ENCODE data around the gene H2BK1. TPM values are rescaled to one million over a fixed set of nuclear protein-coding genes. Genes with fewer than 3 reads are reported as not detected.

H2BK1 gene
- total RNA-seq, 4 donors from 2014 or later, result 4.4 TPM; not detected in 3

- intact Hi-C loops (cut with DNase I; ENCODE audit: low total_unique reads), result no loop called here
- H3K4me1 ChIP-seq, result peaks cover 5 to 14% of the 10 kb centered on the region in 2 donors
Measured at GRCh38 chr7:151231080-151231479, 20.8 kb upstream of the H2BK1 start.

GRCh38 chr7:151229249-151229648 lies 19.0 kb upstream of the H2BK1 start:
- Histone ChIP-seq H3K27me3 (no peaks in the 10 kb centered on the region), H3K9me3 (no peaks in the 10 kb centered on the region), H3K4me3 (no peak overlapping the region), H3K27ac (no peak overlapping the region), H3K36me3 (no peaks in the 10 kb centered on the region), H3K4me1 (peaks cover 17 to 24% of the 10 kb centered on the region in 2 donors)
- TF ChIP-seq CTCF (IDR thresholded peaks at IDR 0.05), result no peak
- TF ChIP-seq POLR2A (IDR thresholded peaks at IDR 0.05), result no peak
- no peak for DNase-seq
- intact Hi-C loops (cut with DNase I; ENCODE audit: low total_unique reads), result loop anchor here (10.0 kb wide), 1 partner anchor 1354 kb away; the partner anchor contains the start of gene ATP6V0E2

More at GRCh38 chr7:151231080-151231479, 20.8 kb upstream of the H2BK1 start:
- H3K27me3 ChIP-seq, result no peaks in the 10 kb centered on the region
- TF ChIP-seq POLR2A (IDR thresholded peaks at IDR 0.05), result no peak
- no peak for TF ChIP-seq CTCF (IDR thresholded peaks at IDR 0.05)
- H3K36me3 ChIP-seq, result no peaks in the 10 kb centered on the region
- no peaks in the 10 kb centered on the region for H3K9me3 ChIP-seq
- no peak overlapping the region for H3K27ac ChIP-seq
- H3K4me3 ChIP-seq, result no peak overlapping the region
- no peak for DNase-seq

GRCh38 chr7:151228024-151228866 lies 18.0 kb upstream of the H2BK1 start:
- Histone ChIP-seq H3K4me1 (peaks cover 13 to 16% of the 10 kb centered on the region in 2 donors), H3K27ac (peak overlapping the region; percentile 69 to 82), H3K9me3 (no peaks in the 10 kb centered on the region), H3K4me3 (peak overlapping the region in 1 of 2 donors; percentile 86), H3K36me3 (no peaks in the 10 kb centered on the region), H3K27me3 (no peaks in the 10 kb centered on the region)
- TF ChIP-seq POLR2A (IDR thresholded peaks at IDR 0.05) (no peak), CTCF (IDR thresholded peaks at IDR 0.05) (no peak)
- intact Hi-C loops (cut with DNase I; ENCODE audit: low total_unique reads), result loop anchor here (10.0 kb wide), 1 partner anchor 1353 kb away; the partner anchor contains the start of gene ATP6V0E2
- no peak for DNase-seq

GRCh38 chr7:151226875-151227782 lies 16.8 kb upstream of the H2BK1 start, which contains the start of gene ABCF2:
ABCF2 (minus strand) TSS chr7:151227205; CDS start chr7:151226458, 747 bp downstream.
- DNase-seq, result peak; percentile 99
- peak within 1 kb of the TSS; percentile 69 to 82 for H3K27ac ChIP-seq
- intact Hi-C loops (cut with DNase I; ENCODE audit: low total_unique reads), result loop anchor here (10.0 kb wide), 1 partner anchor 1352 kb away; the partner anchor contains the start of gene ATP6V0E2
- peak within 1 kb of the TSS; percentile 81 to 86 for H3K4me3 ChIP-seq
- TF ChIP-seq POLR2A (IDR thresholded peaks at IDR 0.05) (peak; percentile 24 to 68), CTCF (IDR thresholded peaks at IDR 0.05) (peak in 1 of 4 experiments; percentile 45)
- H3K4me1 ChIP-seq, result peaks cover 12% of the 10 kb centered on the region in 2 donors
- H3K36me3 ChIP-seq, result no peaks in the 10 kb centered on the region
- H3K9me3 ChIP-seq, result no peaks in the 10 kb centered on the region
- no peaks in the 10 kb centered on the region for H3K27me3 ChIP-seq

All from uterus (tissue), 4 donors.